ENCODE measurements around the gene CXCR3.

DNA sequence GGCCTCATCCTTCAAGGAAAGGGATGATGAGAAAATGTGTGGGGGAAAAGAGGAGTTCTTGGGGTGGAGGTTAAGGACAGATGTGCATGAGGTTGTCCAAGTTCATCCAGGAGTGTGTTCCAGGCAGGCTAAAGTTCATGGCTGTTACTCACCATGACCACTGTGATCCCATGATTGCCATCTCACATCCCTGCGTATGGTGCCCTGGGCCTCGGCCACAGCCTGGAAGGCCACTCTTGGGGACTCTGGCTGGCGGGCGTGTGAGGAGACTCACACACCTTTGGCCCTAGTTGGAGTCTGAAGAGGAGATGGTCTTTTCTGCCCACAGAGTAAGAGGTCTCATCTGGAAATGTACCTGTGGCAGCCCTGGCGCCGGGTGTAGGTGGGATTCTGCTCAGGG, 41.6 kb upstream of the CXCR3 start:
- TF ChIP-seq ZFHX2 (tag by site-specific recombination; conservative IDR thresholded peaks at IDR 0.05): no peak
- TF ChIP-seq, protein P1, sequence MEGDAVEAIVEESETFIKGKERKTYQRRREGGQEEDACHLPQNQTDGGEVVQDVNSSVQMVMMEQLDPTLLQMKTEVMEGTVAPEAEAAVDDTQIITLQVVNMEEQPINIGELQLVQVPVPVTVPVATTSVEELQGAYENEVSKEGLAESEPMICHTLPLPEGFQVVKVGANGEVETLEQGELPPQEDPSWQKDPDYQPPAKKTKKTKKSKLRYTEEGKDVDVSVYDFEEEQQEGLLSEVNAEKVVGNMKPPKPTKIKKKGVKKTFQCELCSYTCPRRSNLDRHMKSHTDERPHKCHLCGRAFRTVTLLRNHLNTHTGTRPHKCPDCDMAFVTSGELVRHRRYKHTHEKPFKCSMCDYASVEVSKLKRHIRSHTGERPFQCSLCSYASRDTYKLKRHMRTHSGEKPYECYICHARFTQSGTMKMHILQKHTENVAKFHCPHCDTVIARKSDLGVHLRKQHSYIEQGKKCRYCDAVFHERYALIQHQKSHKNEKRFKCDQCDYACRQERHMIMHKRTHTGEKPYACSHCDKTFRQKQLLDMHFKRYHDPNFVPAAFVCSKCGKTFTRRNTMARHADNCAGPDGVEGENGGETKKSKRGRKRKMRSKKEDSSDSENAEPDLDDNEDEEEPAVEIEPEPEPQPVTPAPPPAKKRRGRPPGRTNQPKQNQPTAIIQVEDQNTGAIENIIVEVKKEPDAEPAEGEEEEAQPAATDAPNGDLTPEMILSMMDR (tag by site-specific recombination; IDR thresholded peaks at IDR 0.05): no peak
